ENCODE data around the gene CNTN4.

- no peak for TF ChIP-seq CTCF (IDR thresholded peaks at IDR 0.05)
- TF ChIP-seq SMAD4 (CRISPR knock-in tag; IDR thresholded peaks at IDR 0.05), result no peak
- TF ChIP-seq PRDM15 (CRISPR knock-in tag; IDR thresholded peaks at IDR 0.05), result no peak
Measured at GRCh38 chr3:2853651-2854050, 755.0 kb downstream of the CNTN4 start.
